HAP-1 (cell line): ENCODE measurements around the gene ZACN.

Experiments used
- DNase-seq, 2 experiments: peaks; one replicate each; pipeline ENCODE4 v3.0.0-alpha.2; 2016 to 2020; ENCODE audit warnings: low spot score in 2 of 2
- H3K27me3 ChIP-seq: fragments of 250-450 bp; sonication (Bioruptor Pico); 2 replicates; pipeline ENCODE4 v1.5.1; 2020; ENCODE audit warnings: low read depth, mild to moderate bottlenecking, moderate library complexity
- H3K36me3 ChIP-seq: fragments of 250-450 bp; sonication (Bioruptor Pico); replicated peaks from 2 replicates; pipeline ENCODE4 v1.5.1; 2020; ENCODE audit warnings: mild to moderate bottlenecking
- H3K4me1 ChIP-seq: fragments of 250-450 bp; sonication (Bioruptor Pico); 2 replicates; pipeline ENCODE4 v1.5.1; 2020; ENCODE audit warnings: mild to moderate bottlenecking
- H3K4me3 ChIP-seq: fragments of 250-450 bp; sonication (Bioruptor Pico); 2 replicates; pipeline ENCODE4 v1.5.1; 2020; ENCODE audit warnings: mild to moderate bottlenecking, moderate library complexity
- H3K9me3 ChIP-seq: fragments of 250-450 bp; sonication (Bioruptor Pico); 2 replicates; pipeline ENCODE4 v1.5.1; 2020; ENCODE audit warnings: mild to moderate bottlenecking, moderate library complexity
- in situ Hi-C: fragments of 300-500 bp; cut with MboI; formaldehyde crosslinking; loops from 3 replicates; pipeline ENCODE4 v1.14.3; 2020; ENCODE audit warnings: low sequenced_read_pairs, inconsistent platforms, mixed read lengths

The ZACN gene

DNA sequence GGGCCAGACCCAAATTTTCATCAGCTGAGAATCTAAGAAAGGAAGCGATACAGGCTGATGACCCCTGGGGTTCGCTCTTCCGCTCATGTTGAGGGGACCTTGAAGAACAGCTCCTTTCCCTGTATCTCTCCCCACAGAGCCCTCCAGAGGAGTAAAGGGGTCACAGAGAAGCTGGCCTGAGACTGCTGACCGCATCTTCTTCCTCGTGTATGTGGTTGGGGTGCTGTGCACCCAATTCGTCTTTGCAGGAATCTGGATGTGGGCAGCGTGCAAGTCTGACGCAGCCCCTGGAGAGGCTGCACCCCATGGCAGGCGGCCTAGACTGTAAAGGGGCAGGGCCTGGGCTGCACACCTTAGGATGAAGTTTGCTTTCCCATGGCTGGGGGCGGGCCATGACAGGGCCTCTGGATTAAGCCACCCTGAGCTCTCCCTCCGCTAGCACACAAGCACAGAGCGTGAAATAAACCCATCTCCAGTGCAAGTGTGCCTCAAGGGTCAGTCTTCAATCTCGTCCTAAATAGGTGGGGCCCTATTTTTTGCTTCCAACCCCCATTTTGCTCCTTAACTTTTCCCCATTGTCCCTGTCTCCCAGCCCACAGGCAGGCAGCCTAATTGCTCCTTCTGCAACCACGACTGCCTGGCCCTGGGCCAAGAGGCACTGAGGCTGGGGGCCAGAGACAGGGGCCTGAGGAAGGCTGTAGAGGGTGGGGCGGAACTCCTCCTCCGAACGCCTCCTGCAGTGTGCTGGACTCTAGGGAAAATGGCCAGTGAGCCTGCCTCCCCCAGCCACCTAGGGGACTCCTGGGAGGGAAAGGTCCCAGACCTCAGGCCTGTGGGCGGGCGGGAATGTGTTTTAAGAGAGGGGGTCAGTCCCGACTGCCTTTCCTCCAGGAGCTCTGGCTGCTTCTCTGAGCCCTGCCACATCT, 3.6 kb downstream of the ZACN start:
- Histone ChIP-seq H3K27me3 (peaks cover 20% of the 10 kb centered on the region), H3K4me1 (no peaks in the 10 kb centered on the region), H3K4me3 (no peak overlapping the region), H3K9me3 (no peaks in the 10 kb centered on the region), H3K36me3 (peaks cover 35% of the 10 kb centered on the region)
- in situ Hi-C loops: no loop called here
- DNase-seq: no peak

DNA sequence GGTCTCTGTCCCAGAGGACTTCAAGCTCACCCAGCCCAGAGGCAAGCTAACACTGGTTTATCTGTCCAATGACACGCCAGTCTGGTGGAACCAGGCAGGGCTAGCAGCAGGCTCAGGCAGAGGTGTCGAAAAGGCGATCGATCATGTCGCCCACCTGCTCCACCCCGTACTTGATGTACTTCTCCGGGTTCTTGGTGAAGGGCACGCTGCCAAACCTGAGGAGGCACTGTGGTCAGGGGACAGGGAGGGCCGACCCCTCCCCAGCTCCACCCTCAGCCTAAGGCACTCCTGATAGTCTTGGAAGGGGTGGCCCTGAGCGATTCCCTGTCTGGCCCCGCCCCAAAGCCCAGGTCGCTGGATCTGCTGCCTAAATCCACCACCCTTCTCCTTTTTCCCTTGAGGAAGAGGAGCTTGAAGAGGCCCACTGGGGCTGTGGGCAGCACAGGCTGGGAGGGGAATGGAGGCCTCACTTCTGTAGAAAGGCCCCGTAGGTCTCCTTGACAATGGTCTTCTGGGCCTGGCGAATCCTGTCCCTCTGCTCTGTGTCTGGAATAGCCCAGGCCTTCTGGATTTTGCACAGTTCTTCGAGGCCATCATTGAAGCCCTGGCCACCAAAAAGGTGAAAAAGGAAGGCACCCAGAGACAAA, 4.7 kb downstream of the ZACN start:
- in situ Hi-C loops: no loop called here
- Histone ChIP-seq H3K4me1 (no peaks in the 10 kb centered on the region), H3K27me3 (peaks cover 14% of the 10 kb centered on the region), H3K9me3 (no peaks in the 10 kb centered on the region), H3K36me3 (peaks cover 40% of the 10 kb centered on the region), H3K4me3 (no peak overlapping the region)
- DNase-seq: no peak

GRCh38 chr17:76085066-76085730, 6.2 kb downstream of the ZACN start:
- DNase-seq: no peak
- Histone ChIP-seq H3K4me3 (no peak overlapping the region), H3K36me3 (peaks cover 53% of the 10 kb centered on the region), H3K4me1 (no peaks in the 10 kb centered on the region), H3K9me3 (no peaks in the 10 kb centered on the region), H3K27me3 (peaks cover 1% of the 10 kb centered on the region)
- in situ Hi-C loops: no loop called here

DNA sequence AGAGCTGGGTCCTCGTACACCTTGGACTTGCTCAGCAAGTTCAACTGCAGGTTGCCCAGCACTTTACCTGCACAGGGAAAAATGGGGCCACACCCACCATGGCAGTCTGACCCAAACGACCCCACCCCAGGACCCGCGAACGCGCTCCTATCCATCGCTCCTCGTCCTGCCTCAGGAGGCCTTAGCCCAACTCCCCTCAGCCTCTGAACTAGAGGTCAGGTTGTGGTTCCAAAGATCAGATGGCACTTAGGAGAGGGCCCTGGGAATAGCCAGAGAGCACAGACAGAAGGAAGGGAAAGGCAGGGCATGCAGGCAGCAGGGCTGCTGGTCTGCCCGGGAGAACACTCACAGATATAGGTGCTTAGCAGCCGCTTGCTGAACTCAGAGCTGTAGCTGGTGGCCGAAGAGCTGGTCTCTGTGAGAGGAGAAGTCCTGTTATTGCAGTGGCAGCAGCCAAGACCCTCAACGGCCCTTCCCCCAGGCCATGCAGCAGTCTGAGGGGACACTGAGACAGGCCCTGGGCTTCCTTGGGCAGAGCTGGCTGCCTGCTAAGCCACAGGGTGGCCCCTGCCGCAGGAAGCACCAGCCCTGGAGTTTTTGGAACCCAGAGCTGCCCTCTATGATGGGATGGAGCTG, 6.9 kb downstream of the ZACN start:
- H3K36me3 ChIP-seq: peaks cover 53% of the 10 kb centered on the region
- in situ Hi-C loops: no loop called here
- no peaks in the 10 kb centered on the region for H3K27me3 ChIP-seq
- DNase-seq: no peak
- no peaks in the 10 kb centered on the region for H3K9me3 ChIP-seq
- H3K4me1 ChIP-seq: no peaks in the 10 kb centered on the region
- no peak overlapping the region for H3K4me3 ChIP-seq

GRCh38 chr17:76086384-76086783, 7.4 kb downstream of the ZACN start:
- Histone ChIP-seq H3K27me3 (no peaks in the 10 kb centered on the region), H3K36me3 (peaks cover 53% of the 10 kb centered on the region), H3K4me3 (no peak overlapping the region), H3K4me1 (no peaks in the 10 kb centered on the region), H3K9me3 (no peaks in the 10 kb centered on the region)
- DNase-seq: no peak
- in situ Hi-C loops: no loop called here

DNA sequence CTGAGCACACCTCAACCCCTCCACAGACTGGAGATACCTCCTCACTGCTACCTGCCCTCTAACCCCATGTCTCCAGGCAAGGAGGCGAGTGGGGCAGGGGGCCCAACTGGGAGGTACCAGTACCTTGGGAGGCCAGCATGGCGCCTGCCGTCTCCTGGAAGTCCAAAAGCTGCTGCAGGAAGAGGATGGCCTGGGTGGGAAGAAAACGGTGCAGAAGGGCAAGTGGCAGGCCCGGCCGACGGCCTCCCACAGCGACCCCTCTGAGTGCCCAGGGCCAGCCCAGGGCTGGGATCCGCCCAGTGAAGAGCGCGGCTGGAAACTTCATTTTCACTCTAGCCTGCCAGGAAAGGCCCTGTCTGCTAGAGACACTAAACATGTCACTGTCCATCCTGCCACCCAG, 8.5 kb downstream of the ZACN start:
- in situ Hi-C loops: no loop called here
- Histone ChIP-seq H3K27me3 (no peaks in the 10 kb centered on the region), H3K36me3 (peaks cover 50% of the 10 kb centered on the region)

DNA sequence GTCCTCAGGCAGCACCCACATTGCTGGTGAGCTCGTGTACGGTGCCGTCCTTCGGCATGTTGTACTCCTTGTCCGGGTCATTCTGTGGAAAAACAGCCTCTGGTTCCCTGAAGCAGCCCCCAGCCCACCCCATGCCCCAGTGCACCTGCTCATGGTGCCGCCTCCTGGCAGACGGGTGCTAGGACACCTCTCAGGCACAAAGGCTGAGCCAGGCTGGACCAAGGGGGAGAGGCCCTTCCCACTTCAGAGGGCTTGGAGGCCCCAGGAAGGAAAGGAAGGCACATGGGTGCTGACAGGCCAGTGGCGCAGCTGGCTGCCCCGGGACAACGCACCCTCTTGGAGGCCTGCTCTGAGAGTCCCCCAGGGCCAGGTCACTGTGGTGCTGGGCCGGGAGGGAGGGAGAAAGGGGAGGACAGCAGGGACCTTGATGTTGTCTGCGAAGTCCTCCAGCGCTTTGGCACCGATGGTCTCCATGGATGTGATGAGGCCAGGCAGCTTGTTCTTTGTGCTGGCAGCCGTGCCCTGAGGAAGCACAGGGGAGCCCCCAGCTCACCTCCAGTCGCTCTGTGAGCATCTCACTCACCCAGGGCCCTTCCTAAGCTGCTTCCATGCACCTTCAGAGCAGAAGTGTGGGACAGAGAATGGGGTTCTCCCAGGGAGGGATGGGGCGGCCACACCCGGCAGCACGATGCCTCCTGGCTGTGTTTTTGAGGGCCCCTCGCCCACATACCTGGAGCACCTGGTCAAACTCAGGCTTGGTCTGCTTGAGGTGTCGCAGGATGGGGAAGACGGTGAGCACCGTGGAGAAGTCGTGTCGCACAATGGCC, 9.3 kb downstream of the ZACN start:
- in situ Hi-C loops: no loop called here
- no peak for DNase-seq
- no peak overlapping the region for H3K4me3 ChIP-seq
- H3K4me1 ChIP-seq: no peaks in the 10 kb centered on the region
- no peaks in the 10 kb centered on the region for H3K9me3 ChIP-seq
- peaks cover 46% of the 10 kb centered on the region for H3K36me3 ChIP-seq
- H3K27me3 ChIP-seq: no peaks in the 10 kb centered on the region

More for the DNA sequence above, 8.5 kb downstream of the ZACN start:
- no peak overlapping the region for H3K4me3 ChIP-seq
- H3K4me1 ChIP-seq: no peaks in the 10 kb centered on the region
- H3K9me3 ChIP-seq: no peaks in the 10 kb centered on the region
- DNase-seq: no peak

- H3K9me3 ChIP-seq: no peaks in the 10 kb centered on the region
- peaks cover 47% of the 10 kb centered on the region for H3K36me3 ChIP-seq
- in situ Hi-C loops: no loop called here
- H3K4me3 ChIP-seq: no peak overlapping the region
- no peaks in the 10 kb centered on the region for H3K27me3 ChIP-seq
- no peaks in the 10 kb centered on the region for H3K4me1 ChIP-seq
- no peak for DNase-seq
Measured at GRCh38 chr17:76088868-76089576, 10.0 kb downstream of the ZACN start.

- peaks cover 44% of the 10 kb centered on the region for H3K36me3 ChIP-seq
- H3K4me3 ChIP-seq: no peak overlapping the region
- no peaks in the 10 kb centered on the region for H3K9me3 ChIP-seq
- no peaks in the 10 kb centered on the region for H3K27me3 ChIP-seq
- in situ Hi-C loops: no loop called here
- no peak for DNase-seq
- H3K4me1 ChIP-seq: no peaks in the 10 kb centered on the region
Measured at GRCh38 chr17:76089680-76090516, 10.9 kb downstream of the ZACN start.

DNA sequence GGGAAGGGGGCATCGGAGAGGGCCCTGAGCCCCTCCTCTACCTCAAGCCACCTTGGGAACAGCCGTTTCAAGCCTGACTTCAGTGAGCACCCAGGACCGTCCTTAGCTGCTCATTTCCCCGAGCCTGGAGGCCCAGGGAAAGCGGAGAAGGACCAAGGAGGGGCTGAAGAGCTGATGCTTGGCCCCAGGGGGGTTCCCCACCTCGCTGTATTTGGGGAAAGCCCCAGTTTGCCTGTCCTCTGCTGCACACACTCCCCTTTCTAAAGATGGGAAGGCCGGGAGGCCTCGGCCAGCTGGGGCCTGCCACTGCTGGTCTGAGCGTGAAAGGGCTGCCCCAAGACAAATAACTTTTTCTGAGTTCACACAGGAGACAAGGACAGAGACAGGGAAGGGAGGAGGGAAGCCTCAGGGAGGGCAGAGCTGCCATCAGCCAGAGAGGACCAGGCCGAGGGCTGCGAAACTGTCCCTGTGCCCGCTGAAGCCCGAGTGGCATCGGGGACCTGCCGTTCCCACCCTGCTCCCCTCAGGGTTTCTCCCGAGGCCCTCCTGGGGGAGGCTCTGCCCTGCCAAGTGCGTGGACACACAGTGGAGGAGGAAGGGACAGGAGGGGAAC, 11.6 kb downstream of the ZACN start:
- in situ Hi-C loops: no loop called here

DNA sequence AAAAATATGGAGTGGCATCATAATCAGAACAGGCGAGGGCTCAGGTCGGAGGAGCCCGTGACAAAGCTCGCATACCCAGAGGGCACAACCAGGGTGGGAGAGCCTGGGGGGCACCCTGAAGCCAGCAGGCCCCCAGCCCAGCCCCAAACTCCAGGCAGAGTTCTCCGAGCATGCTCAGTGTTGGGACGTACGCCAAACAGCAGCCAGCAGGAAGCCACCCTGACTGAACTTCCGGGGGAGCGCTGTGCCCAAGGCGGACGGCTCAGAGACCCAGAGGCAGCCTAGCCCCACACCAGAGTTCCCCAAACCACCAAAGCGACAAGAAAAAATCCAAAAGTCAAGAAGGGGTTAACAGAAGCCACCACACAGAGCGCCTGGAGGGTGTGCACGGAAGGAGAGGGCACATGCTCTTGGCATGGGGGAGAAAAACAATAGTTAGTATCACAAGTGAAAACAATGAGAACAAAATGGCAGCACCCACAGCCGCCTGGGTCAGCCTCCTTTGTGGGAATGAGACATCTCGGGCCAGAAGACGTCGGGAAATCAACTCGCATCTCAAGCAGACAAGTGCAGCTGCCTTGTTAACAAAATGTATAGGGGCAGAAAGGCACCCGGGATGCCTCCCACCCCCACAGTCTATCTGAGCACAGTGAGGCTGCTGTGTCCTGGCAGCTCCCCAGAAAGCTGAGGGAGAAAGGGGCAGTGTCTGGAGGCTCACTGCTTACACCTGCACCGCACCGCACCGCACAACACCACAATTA, 12.7 kb downstream of the ZACN start:
- peaks cover 40% of the 10 kb centered on the region for H3K36me3 ChIP-seq
- in situ Hi-C loops: no loop called here
- no peaks in the 10 kb centered on the region for H3K4me1 ChIP-seq
- H3K9me3 ChIP-seq: no peaks in the 10 kb centered on the region
- H3K27me3 ChIP-seq: no peaks in the 10 kb centered on the region
- no peak overlapping the region for H3K4me3 ChIP-seq
- DNase-seq: no peak

More for the DNA sequence above, 11.6 kb downstream of the ZACN start:
- Histone ChIP-seq H3K4me1 (no peaks in the 10 kb centered on the region), H3K36me3 (peaks cover 39% of the 10 kb centered on the region), H3K4me3 (no peak overlapping the region), H3K27me3 (no peaks in the 10 kb centered on the region), H3K9me3 (no peaks in the 10 kb centered on the region)
- no peak for DNase-seq
